Breast epithelium (tissue), 4 donors: ENCODE measurements around the gene RBBP6. TPM values are rescaled to one million over a fixed set of nuclear protein-coding genes. Genes with fewer than 3 reads are reported as not detected.

Experiments used
- DNase-seq, 2 donors: peaks; one replicate each; pipeline ENCODE4 v3.0.0-alpha.2; 2019; ENCODE audit warnings: low spot score in 2 of 2
- H3K27ac ChIP-seq, 2 donors: fragments of 200-600 bp; sonication (generic) in 1 of 2; one replicate each; pipeline ENCODE4 v1.5.1; 2016 to 2019; ENCODE audit warnings: mild to moderate bottlenecking in 1 of 2
- H3K27me3 ChIP-seq, 2 donors: fragments of 200-600 bp; sonication (generic) in 1 of 2; one replicate each; pipeline versions ENCODE4 v1.5.1 to v1.6.0; 2017 to 2019; ENCODE audit warnings: control low read depth in 1 of 2, mild to moderate bottlenecking in 1 of 2
- H3K36me3 ChIP-seq: fragments of 200-600 bp; one replicate; pipeline ENCODE4 v1.5.1; 2019
- H3K4me1 ChIP-seq, 2 donors: fragments of 200-600 bp; sonication (generic); one replicate each; pipeline ENCODE4 v1.5.1; 2016 to 2019; ENCODE audit warnings: control low read depth in 1 of 2
- H3K4me3 ChIP-seq, 3 donors: fragments of 200-600 bp; sonication (generic); 1 replicate in 2 of 3; 2 replicates in 1 of 3; pipeline ENCODE4 v1.5.1; 2016 to 2019; ENCODE audit warnings: mild to moderate bottlenecking in 3 of 3, moderate library complexity in 2 of 3
- H3K9me3 ChIP-seq, 2 donors: fragments of 200-600 bp; sonication (generic) in 1 of 2; one replicate each; pipeline ENCODE4 v1.5.1; 2016 to 2019; ENCODE audit warnings: control low read depth in 1 of 2
- CTCF ChIP-seq, 3 donors: fragments of 450-650 bp; IDR thresholded peaks; one replicate each; pipeline ENCODE4 v1.5.1; 2016 to 2017; ENCODE audit warnings: antibody characterized with exemption in 3 of 3, mild to moderate bottlenecking in 3 of 3, moderate library complexity in 3 of 3
- POLR2A ChIP-seq: fragments of 450-650 bp; IDR thresholded peaks from one replicate; pipeline ENCODE4 v1.6.1; 2016; ENCODE audit warnings: antibody characterized with exemption, mild to moderate bottlenecking, moderate library complexity
- POLR2AphosphoS5 ChIP-seq, 3 donors: sonication (generic); formaldehyde crosslinking; IDR thresholded peaks; one replicate each; pipeline ENCODE4 v1.6.1; 2017; ENCODE audit warnings: antibody characterized with exemption in 3 of 3
- intact Hi-C: fragments of 100-400 bp; cut with DNase I; formaldehyde crosslinking; loops from one replicate; pipeline ENCODE4 v1.15.1; 2023; ENCODE audit warnings: low total_unique reads
- total RNA-seq, 3 donors: library from RNA; depleted of rRNA; stranded (reverse); fragments of >200 nt; gene quantifications; one replicate each; pipeline ENCODE4 v1.1.0, GENCODE V29; 2016

RBBP6 gene
- total RNA-seq, 3 donors from 2014 or later: 54.7 to 90.7 (median 67.8) TPM

- Histone ChIP-seq H3K9me3 (peaks cover 0 to 5% of the 10 kb centered on the region in 2 donors), H3K27ac (no peak overlapping the region), H3K4me1 (no peaks in the 10 kb centered on the region), H3K36me3 (no peaks in the 10 kb centered on the region), H3K27me3 (peaks cover 0 to 10% of the 10 kb centered on the region in 2 donors), H3K4me3 (no peak overlapping the region)
- DNase-seq: no peak
- TF ChIP-seq CTCF (IDR thresholded peaks at IDR 0.05) (no peak), POLR2AphosphoS5 (IDR thresholded peaks at IDR 0.05) (no peak), POLR2A (no peak)
- intact Hi-C loops: no loop called here
These were observed 41.9 kb upstream of the RBBP6 start for GRCh38 chr16:24497440-24497839.

- DNase-seq: no peak
- intact Hi-C loops: no loop called here
- TF ChIP-seq POLR2AphosphoS5 (IDR thresholded peaks at IDR 0.05) (no peak), POLR2A (no peak), CTCF (IDR thresholded peaks at IDR 0.05) (no peak)
- no peak overlapping the region for H3K27ac ChIP-seq
- no peaks in the 10 kb centered on the region for H3K4me1 ChIP-seq
- H3K4me3 ChIP-seq: no peak overlapping the region
- peaks cover 0 to 3% of the 10 kb centered on the region in 2 donors for H3K27me3 ChIP-seq
- peaks cover 0 to 5% of the 10 kb centered on the region in 2 donors for H3K9me3 ChIP-seq
- no peaks in the 10 kb centered on the region for H3K36me3 ChIP-seq
These were observed 40.1 kb upstream of the RBBP6 start for GRCh38 chr16:24499193-24499814.

- H3K27ac ChIP-seq: no peak overlapping the region
- intact Hi-C loops: no loop called here
- H3K36me3 ChIP-seq: no peaks in the 10 kb centered on the region
- TF ChIP-seq POLR2AphosphoS5 (IDR thresholded peaks at IDR 0.05) (no peak), CTCF (IDR thresholded peaks at IDR 0.05) (peak in 2 of 3 donors; percentile 41 to 48)
- no peaks in the 10 kb centered on the region for H3K4me1 ChIP-seq
- H3K4me3 ChIP-seq: no peak overlapping the region
- H3K27me3 ChIP-seq: peaks cover 0 to 3% of the 10 kb centered on the region in 2 donors
- H3K9me3 ChIP-seq: no peaks in the 10 kb centered on the region
- no peak for DNase-seq
These were observed 34.7 kb upstream of the RBBP6 start for GRCh38 chr16:24504472-24505345.

GRCh38 chr16:24505959-24506358 lies 33.4 kb upstream of the RBBP6 start:
- TF ChIP-seq POLR2AphosphoS5 (IDR thresholded peaks at IDR 0.05) (no peak), CTCF (IDR thresholded peaks at IDR 0.05) (no peak), POLR2A (no peak)
- intact Hi-C loops: no loop called here

GRCh38 chr16:24507959-24508480 lies 31.3 kb upstream of the RBBP6 start:
- no peak for DNase-seq
- no peaks in the 10 kb centered on the region for H3K36me3 ChIP-seq
- H3K4me1 ChIP-seq: no peaks in the 10 kb centered on the region
- no peak overlapping the region for H3K4me3 ChIP-seq
- TF ChIP-seq POLR2AphosphoS5 (IDR thresholded peaks at IDR 0.05): no peak
- no peak for TF ChIP-seq POLR2A
- TF ChIP-seq CTCF (IDR thresholded peaks at IDR 0.05): no peak
- no peaks in the 10 kb centered on the region for H3K27me3 ChIP-seq
- H3K9me3 ChIP-seq: no peaks in the 10 kb centered on the region
- intact Hi-C loops: no loop called here
- no peak overlapping the region for H3K27ac ChIP-seq

More at GRCh38 chr16:24505959-24506358, 33.4 kb upstream of the RBBP6 start:
- H3K4me1 ChIP-seq: no peaks in the 10 kb centered on the region
- no peaks in the 10 kb centered on the region for H3K9me3 ChIP-seq
- DNase-seq: no peak
- H3K4me3 ChIP-seq: no peak overlapping the region
- H3K36me3 ChIP-seq: no peaks in the 10 kb centered on the region
- peaks cover 0 to 3% of the 10 kb centered on the region in 2 donors for H3K27me3 ChIP-seq
- no peak overlapping the region for H3K27ac ChIP-seq
